GM23338 (cell line): ENCODE measurements around the gene ARPP21. TPM values are rescaled to one million over a fixed set of nuclear protein-coding genes. Genes with fewer than 3 reads are reported as not detected.

Experiments used
- ATAC-seq: fragments of 200-7000 bp; cut with Tn5 transposase; 3 replicates; pipeline ENCODE4 v1.9.1; 2020
- DNase-seq: peaks from one replicate; pipeline ENCODE4 v3.0.0-alpha.2; 2015; ENCODE audit warnings: low spot score
- H2AFZ ChIP-seq: fragments of 200-600 bp; sonication (generic); 2 replicates; pipeline ENCODE4 v1.8.0; 2016; ENCODE audit warnings: antibody characterized with exemption, mild to moderate bottlenecking, moderate library complexity
- H3F3A ChIP-seq: fragments of 200-600 bp; sonication (generic); replicated peaks from 2 replicates; pipeline ENCODE4 v1.8.0; 2017; ENCODE audit warnings: antibody characterized with exemption, mixed run types, low read depth
- H3K27ac ChIP-seq: fragments of 200-600 bp; sonication (generic); 2 replicates; pipeline ENCODE4 v1.6.1; 2016; ENCODE audit warnings: low read depth
- H3K27me3 ChIP-seq: fragments of 200-600 bp; sonication (generic); 2 replicates; pipeline ENCODE4 v1.8.0; 2016; ENCODE audit warnings: mild to moderate bottlenecking, mixed run types, moderate library complexity; ENCODE audit not compliant: insufficient read depth
- H3K36me3 ChIP-seq: fragments of 200-600 bp; sonication (generic); 2 replicates; pipeline ENCODE4 v1.8.0; 2016; ENCODE audit warnings: mild to moderate bottlenecking; ENCODE audit not compliant: insufficient read depth
- H3K4me1 ChIP-seq: fragments of 200-600 bp; sonication (generic); 2 replicates; pipeline ENCODE4 v1.8.0; 2016; ENCODE audit warnings: mild to moderate bottlenecking, moderate library complexity; ENCODE audit not compliant: insufficient read depth
- H3K4me2 ChIP-seq: fragments of 200-600 bp; sonication (generic); 2 replicates; pipeline ENCODE4 v1.7.1; 2017; ENCODE audit warnings: mixed run types
- H3K4me3 ChIP-seq: fragments of 200-600 bp; sonication (generic); 2 replicates; pipeline ENCODE4 v1.6.1; 2016; ENCODE audit warnings: mixed run types
- H3K79me2 ChIP-seq: fragments of 200-600 bp; sonication (generic); replicated peaks from 2 replicates; pipeline ENCODE4 v1.8.0; 2017; ENCODE audit warnings: mild to moderate bottlenecking; ENCODE audit not compliant: insufficient read depth
- H3K9me2 ChIP-seq: fragments of 200-600 bp; sonication (generic); 2 replicates; pipeline ENCODE4 v1.8.0; 2017; ENCODE audit not compliant: insufficient read depth
- H4K20me1 ChIP-seq: fragments of 200-600 bp; sonication (generic); replicated peaks from 2 replicates; pipeline ENCODE4 v1.8.0; 2017; ENCODE audit warnings: mild to moderate bottlenecking; ENCODE audit not compliant: insufficient read depth
- H3K27ac Mint-ChIP-seq: 2 replicates; pipeline ENCODE4 v1.8.0; 2020; ENCODE audit warnings: inconsistent platforms, mild to moderate bottlenecking, moderate library complexity, mixed read lengths
- H3K27me3 Mint-ChIP-seq: 3 replicates; pipeline ENCODE4 v1.8.0; 2022; ENCODE audit warnings: low read depth, mild to moderate bottlenecking, moderate library complexity, mixed read lengths, inconsistent platforms; ENCODE audit not compliant: insufficient read depth, poor library complexity
- H3K36me3 Mint-ChIP-seq: 3 replicates; pipeline ENCODE4 v1.8.0; 2021; ENCODE audit warnings: low read depth, mild to moderate bottlenecking, inconsistent platforms, moderate library complexity, mixed read lengths
- H3K4me1 Mint-ChIP-seq: 3 replicates; pipeline ENCODE4 v1.8.0; 2020; ENCODE audit warnings: mild to moderate bottlenecking, inconsistent platforms, mixed read lengths
- H3K4me3 Mint-ChIP-seq: 3 replicates; pipeline ENCODE4 v1.8.0; 2021; ENCODE audit warnings: moderate library complexity, mild to moderate bottlenecking, inconsistent platforms, mixed read lengths
- H3K9me3 Mint-ChIP-seq: 3 replicates; pipeline ENCODE4 v1.8.0; 2020; ENCODE audit warnings: moderate library complexity, mild to moderate bottlenecking, inconsistent platforms, mixed read lengths
- EZH2 ChIP-seq: fragments of 200-600 bp; sonication (generic); IDR thresholded peaks from one replicate; pipeline ENCODE4 v1.8.0; 2017; ENCODE audit warnings: antibody characterized with exemption, mild to moderate bottlenecking, low read depth; ENCODE audit not compliant: unreplicated experiment
- NANOG ChIP-seq: IDR thresholded peaks from 2 replicates; pipeline ENCODE4 v1.6.1; 2016; ENCODE audit warnings: antibody characterized with exemption, borderline replicate concordance
- REST ChIP-seq: IDR thresholded peaks from one replicate; pipeline ENCODE4 v1.6.1; 2018; ENCODE audit warnings: antibody characterized with exemption; ENCODE audit not compliant: unreplicated experiment
- ZNF114 ChIP-seq: fragments of 250-450 bp; sonication (Bioruptor Pico); IDR thresholded peaks from 2 replicates; pipeline ENCODE4 v1.5.0; 2020; ENCODE audit warnings: mild to moderate bottlenecking, moderate library complexity
- ZNF462 ChIP-seq: fragments of 250-450 bp; sonication (Bioruptor Pico); IDR thresholded peaks from 2 replicates; pipeline ENCODE4 v1.5.0; 2020; ENCODE audit warnings: mild to moderate bottlenecking, moderate library complexity
- polyA plus RNA-seq: library from polyadenylated mRNA; unstranded; fragments of >200 nt; fragmentation: Nextera tagmentation; extraction: Ambion mirVana; gene quantifications from 2 replicates; pipeline ENCODE4 v1.2.1, GENCODE V29; 2016
- total RNA-seq: library from RNA; depleted of rRNA; stranded (reverse); fragments of >200 nt; shearing (Covaris generic); gene quantifications from 2 replicates; pipeline ENCODE4 v1.2.3, GENCODE V29; 2014

ARPP21 gene
- total and polyA plus RNA-seq, 2 experiments from 2014 or later: not detected

- Histone ChIP-seq H3K27me3 (no peaks in the 10 kb centered on the region), H3F3A (no peaks in the 10 kb centered on the region), H2AFZ (no peak overlapping the region), H3K9me2 (no peaks in the 10 kb centered on the region), H3K4me2 (no peak overlapping the region), H3K27ac (no peak overlapping the region), H3K36me3 (no peaks in the 10 kb centered on the region), H3K4me3 (no peak overlapping the region), H3K79me2 (no peaks in the 10 kb centered on the region), H4K20me1 (no peaks in the 10 kb centered on the region), H3K4me1 (no peaks in the 10 kb centered on the region)
- ATAC-seq: no peak
- no peak for TF ChIP-seq ZNF462 (CRISPR knock-in tag)
- TF ChIP-seq NANOG: no peak
- TF ChIP-seq REST: no peak
- no peak for TF ChIP-seq EZH2
- no peak for TF ChIP-seq ZNF114 (CRISPR knock-in tag)
- Mint-ChIP-seq H3K4me1 (peaks cover 6% of the 10 kb centered on the region), H3K9me3 (no peaks in the 10 kb centered on the region), H3K4me3 (no peak overlapping the region), H3K27me3 (no peaks in the 10 kb centered on the region), H3K36me3 (no peaks in the 10 kb centered on the region), H3K27ac (no peak overlapping the region)
- DNase-seq: no peak
Measured at GRCh38 chr3:35782355-35782754, 143.0 kb downstream of the ARPP21 start.
